Stomach smooth muscle (tissue), 2 donors: Measurements from ENCODE around the gene DNAH14.
"Not testable (repeated sequence)": the region's sequence is repeated elsewhere in the genome, so short reads cannot be mapped to it uniquely, and the experiment has no call there.

Experiments used
- H3K27ac ChIP-seq: one replicate; pipeline ENCODE4 v1.7.0; 2013; ENCODE audit warnings: mild to moderate bottlenecking, low read length, inconsistent platforms
- H3K27me3 ChIP-seq, 2 donors: one replicate each; pipeline ENCODE4 v1.7.0; 2013; ENCODE audit warnings: low read length in 2 of 2; ENCODE audit not compliant: insufficient read depth in 2 of 2, control insufficient read depth in 1 of 2
- H3K36me3 ChIP-seq, 2 donors: one replicate each; pipeline ENCODE4 v1.7.0; 2013; ENCODE audit warnings: low read length in 2 of 2; ENCODE audit not compliant: control insufficient read depth in 2 of 2, insufficient read depth in 2 of 2
- H3K4me1 ChIP-seq: one replicate; pipeline ENCODE4 v1.7.0; 2013; ENCODE audit warnings: low read length; ENCODE audit not compliant: control insufficient read depth, insufficient read depth
- H3K4me3 ChIP-seq, 2 donors: one replicate each; pipeline ENCODE4 v1.7.0; 2013; ENCODE audit warnings: low read length in 2 of 2
- H3K9ac ChIP-seq, 2 donors: one replicate each; pipeline ENCODE4 v1.7.0; 2013; ENCODE audit warnings: low read length in 2 of 2, mild to moderate bottlenecking in 1 of 2
- H3K9me3 ChIP-seq, 2 donors: one replicate each; pipeline ENCODE4 v1.7.0; 2013; ENCODE audit warnings: low read length in 2 of 2; ENCODE audit not compliant: control insufficient read depth in 2 of 2
- donor health status: healthy.
- donor health status: Pancreatic carcinoma.

The DNAH14 gene

DNA sequence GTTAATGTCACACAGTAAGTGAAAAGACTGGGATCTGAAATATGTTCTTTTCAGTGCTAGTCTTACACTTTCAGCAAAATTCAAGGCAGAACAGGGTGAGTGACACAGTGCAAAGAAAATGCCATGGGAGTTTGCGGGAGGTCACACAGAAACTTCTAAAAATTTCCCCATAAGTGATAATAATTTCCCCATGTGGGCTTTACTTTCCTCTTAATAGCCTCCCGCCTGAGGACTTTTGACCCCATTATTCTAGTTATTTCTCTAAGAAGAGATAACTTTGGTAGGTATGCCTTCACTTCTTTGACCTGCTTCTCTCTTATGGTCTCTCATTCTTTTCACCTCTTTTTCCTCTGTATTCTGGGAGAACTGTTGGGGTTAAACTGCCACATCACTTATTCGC is 8.1 kb upstream of the DNAH14 start:
- Histone ChIP-seq H3K27ac (no peak overlapping the region), H3K9ac (no peak overlapping the region), H3K4me1 (no peaks in the 10 kb centered on the region), H3K9me3 (no peaks in the 10 kb centered on the region), H3K27me3 (no peaks in the 10 kb centered on the region), H3K36me3 (no peaks in the 10 kb centered on the region), H3K4me3 (no peak overlapping the region)

DNA sequence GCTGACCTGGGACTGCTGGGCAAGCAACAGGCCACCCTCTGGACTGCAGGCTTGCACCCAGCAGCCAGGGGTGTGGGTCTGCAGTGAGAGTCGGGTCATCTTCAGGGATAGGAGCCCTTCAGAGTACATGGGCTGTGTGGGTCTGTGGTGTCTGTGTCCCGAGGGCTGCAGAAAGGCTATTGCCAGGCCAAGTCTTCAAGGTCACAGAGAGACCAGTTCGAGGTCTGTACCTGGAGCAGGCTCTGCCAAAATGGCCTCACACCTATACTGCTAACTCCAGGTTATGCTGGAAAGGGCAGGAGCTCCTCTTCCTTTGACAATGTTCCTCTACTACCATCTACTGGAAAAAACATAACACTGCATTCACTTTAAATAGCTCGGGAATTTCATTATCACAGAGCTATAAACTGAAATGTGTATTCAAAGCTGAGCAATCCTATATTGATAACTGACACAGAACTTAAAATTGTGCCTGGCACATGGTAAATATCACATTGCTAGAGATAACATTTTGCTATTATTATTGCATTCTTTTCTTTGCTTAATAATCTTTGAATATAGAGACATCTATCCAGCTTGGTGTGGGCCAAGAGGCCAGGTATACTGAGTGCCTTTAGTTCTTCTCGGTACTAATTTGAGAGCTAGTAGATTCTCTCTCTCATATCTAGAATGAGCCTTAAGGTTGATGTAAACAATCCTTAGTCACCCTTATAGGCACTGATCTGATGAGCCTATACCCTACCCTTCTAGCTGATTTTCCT is 6.9 kb upstream of the DNAH14 start:
- Histone ChIP-seq H3K27ac (no peak overlapping the region), H3K4me3 (no peak overlapping the region), H3K9me3 (no peaks in the 10 kb centered on the region), H3K27me3 (no peaks in the 10 kb centered on the region), H3K9ac (no peak overlapping the region), H3K36me3 (no peaks in the 10 kb centered on the region), H3K4me1 (no peaks in the 10 kb centered on the region)

DNA sequence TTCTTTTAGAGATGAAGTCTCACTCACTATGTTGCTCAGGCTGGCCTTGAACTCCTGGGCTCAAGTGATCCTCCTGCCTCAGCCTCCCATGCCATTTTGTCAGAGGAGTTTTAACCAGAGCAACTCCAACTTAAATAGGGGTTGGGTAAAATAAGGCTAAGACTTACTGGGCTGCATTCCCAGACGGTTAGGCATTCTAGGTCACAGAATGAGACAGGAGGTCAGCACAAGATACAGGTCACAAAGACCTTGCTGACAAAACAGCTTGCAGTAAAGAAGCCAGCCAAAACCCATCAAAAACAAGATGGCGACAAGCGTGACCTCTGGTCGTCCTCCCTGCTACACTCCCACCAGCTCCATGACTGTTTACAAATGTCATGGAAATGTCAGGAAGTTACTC is 5.7 kb upstream of the DNAH14 start:
- H3K4me1 ChIP-seq: no peaks in the 10 kb centered on the region
- H3K27ac ChIP-seq: no peak overlapping the region
- no peaks in the 10 kb centered on the region for H3K36me3 ChIP-seq

DNA sequence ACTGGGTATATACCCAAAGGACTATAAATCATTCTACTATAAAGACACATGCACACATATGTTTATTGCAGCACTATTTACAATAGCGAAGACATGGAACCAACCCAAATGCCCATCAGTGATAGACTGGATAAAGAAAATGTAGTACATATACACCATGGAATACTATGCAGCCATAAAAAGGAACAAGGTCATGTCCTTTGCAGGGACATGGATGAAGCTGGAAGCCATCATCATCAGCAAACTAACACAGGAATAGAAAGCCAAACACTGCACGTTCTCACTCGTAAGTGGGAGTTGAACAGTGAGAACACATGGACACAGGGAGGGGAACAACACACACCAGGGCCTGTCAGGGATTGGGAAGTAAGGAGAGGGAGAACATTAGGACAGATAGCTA is 1.8 kb upstream of the DNAH14 start:
- H3K9ac ChIP-seq, H3K4me1 ChIP-seq, H3K27ac ChIP-seq, H3K9me3 ChIP-seq, H3K27me3 ChIP-seq, H3K36me3 ChIP-seq, H3K4me3 ChIP-seq: not testable (repeated sequence)

More for the DNA sequence above, 5.7 kb upstream of the DNAH14 start:
- Histone ChIP-seq H3K9me3 (no peaks in the 10 kb centered on the region), H3K9ac (no peak overlapping the region), H3K4me3 (no peak overlapping the region), H3K27me3 (no peaks in the 10 kb centered on the region)

DNA sequence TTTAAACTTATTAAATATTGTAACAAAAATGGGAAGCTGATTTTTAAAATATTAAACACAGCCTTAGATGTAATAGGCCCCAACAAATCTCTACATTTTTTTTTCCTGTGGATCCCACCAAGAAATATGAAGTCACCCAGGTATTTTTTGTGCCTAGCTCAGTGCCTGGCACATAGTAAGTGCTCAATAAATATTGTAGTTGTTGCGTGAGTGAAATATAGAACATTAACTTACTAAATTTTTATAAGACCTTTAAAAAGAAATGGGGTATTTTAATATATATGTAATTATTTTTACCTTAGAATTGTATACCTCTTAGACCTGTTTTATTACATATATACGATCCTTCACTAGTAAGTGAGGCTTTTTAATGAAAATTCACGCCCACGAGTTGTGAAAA is 569 bp upstream of the DNAH14 start:
- H3K4me3 ChIP-seq: no peak overlapping the region
- H3K9ac ChIP-seq: no peak overlapping the region
- peaks cover 0 to 5% of the 10 kb centered on the region in 2 donors for H3K27me3 ChIP-seq
- H3K36me3 ChIP-seq: no peaks in the 10 kb centered on the region
- H3K27ac ChIP-seq: no peak overlapping the region
- H3K9me3 ChIP-seq: peaks cover 0 to 6% of the 10 kb centered on the region in 2 donors
- H3K4me1 ChIP-seq: no peaks in the 10 kb centered on the region

DNA sequence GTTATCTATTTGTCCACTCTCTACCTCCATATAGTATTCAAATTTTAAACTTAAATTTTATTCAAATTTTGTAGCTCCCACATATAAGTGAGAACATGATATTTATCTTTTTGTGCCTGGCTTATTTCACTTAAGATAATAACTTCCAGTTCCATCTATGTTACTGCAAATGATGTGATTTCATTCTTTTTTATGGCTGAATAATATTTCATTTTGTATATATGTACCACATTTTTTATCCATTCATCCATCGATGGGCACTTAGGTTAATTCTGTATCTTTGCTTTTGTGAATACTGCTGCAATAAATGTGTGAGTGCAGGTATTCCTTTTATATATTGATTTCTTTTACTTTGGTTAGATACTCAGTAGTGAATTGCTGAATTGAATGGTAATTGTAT is 2.1 kb downstream of the DNAH14 start:
- Histone ChIP-seq H3K27ac (no peak overlapping the region), H3K4me3 (no peak overlapping the region), H3K9me3 (peaks cover 0 to 6% of the 10 kb centered on the region in 2 donors), H3K4me1 (no peaks in the 10 kb centered on the region), H3K9ac (no peak overlapping the region), H3K27me3 (peaks cover 0 to 5% of the 10 kb centered on the region in 2 donors), H3K36me3 (no peaks in the 10 kb centered on the region)

DNA sequence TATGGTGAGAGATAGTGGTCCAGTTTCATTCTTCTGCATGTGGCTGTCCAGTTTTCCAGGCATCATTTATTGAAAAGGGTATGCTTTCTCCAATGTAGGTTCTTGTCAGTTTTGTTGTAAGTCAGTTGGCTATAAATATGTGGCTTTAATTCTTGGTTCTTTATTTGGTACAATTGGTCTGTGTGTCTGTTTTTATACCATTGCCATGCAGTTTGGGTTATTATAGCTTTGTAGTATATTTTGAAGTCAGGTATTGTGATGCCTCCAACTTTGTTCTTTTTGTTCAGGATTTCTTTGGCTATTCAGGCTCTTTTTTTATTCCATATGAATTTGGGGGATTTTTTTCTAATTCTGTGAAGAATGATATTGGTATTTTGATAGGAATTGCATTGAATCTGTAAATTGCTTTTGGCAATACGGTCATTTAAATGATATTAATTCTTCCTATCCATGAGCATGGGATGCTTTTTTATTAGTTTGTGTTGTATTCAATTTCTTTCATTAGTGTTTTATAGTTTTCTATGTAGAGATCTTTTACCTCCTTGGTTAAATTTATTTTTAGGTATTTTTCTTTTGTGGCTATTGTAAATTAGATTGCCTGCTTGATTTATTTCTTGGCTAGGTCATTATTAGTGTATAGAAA is 3.3 kb downstream of the DNAH14 start:
- Histone ChIP-seq H3K4me3 (no peak overlapping the region), H3K4me1 (no peaks in the 10 kb centered on the region), H3K9ac (no peak overlapping the region), H3K27ac (no peak overlapping the region), H3K9me3 (peaks cover 0 to 6% of the 10 kb centered on the region in 2 donors), H3K27me3 (peaks cover 0 to 5% of the 10 kb centered on the region in 2 donors), H3K36me3 (no peaks in the 10 kb centered on the region)

DNA sequence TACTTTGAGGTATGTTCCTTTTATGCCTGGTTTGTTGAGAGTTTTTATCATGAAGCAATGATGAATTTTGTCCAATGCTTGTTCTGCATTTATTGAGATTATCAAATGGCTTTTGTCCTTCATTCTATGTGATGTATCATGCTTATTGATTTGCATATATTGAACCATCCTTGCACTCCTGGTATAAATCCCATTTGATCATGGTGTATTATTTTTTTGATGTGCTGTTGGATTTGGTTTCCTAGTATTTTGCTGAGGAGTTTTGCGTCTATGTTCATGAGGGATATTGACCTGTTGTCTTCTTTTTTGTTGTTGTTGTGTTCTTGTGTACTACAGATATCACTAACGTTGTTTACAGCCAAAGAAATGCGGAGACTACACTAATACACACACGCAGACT is 4.1 kb downstream of the DNAH14 start:
- no peaks in the 10 kb centered on the region for H3K4me1 ChIP-seq
- H3K9me3 ChIP-seq: peaks cover 0 to 6% of the 10 kb centered on the region in 2 donors
- no peak overlapping the region for H3K27ac ChIP-seq
- no peaks in the 10 kb centered on the region for H3K36me3 ChIP-seq
- peaks cover 0 to 5% of the 10 kb centered on the region in 2 donors for H3K27me3 ChIP-seq
- H3K4me3 ChIP-seq: no peak overlapping the region
- no peak overlapping the region for H3K9ac ChIP-seq

DNA sequence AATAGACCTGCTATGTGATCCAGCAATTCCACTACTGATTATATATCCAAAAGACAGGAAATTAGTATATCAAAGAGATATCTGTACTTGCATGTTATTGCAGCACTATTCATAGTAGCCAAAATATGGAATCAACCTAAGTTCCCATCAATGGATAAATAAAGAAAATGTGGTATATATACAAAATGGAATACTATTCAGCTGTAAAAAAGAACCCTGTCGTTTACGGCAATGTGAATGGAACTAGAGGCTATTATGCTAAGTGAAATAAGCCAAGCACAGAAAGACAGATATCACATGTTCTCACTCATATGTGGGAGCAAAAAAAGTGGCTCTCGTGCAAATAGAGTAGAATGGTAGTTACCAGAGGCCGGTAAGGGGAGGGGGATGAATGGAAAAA is 9.2 kb downstream of the DNAH14 start:
- Histone ChIP-seq H3K36me3 (no peaks in the 10 kb centered on the region), H3K9me3 (peaks cover 3 to 4% of the 10 kb centered on the region in 2 donors), H3K4me3 (no peak overlapping the region), H3K27ac (no peak overlapping the region), H3K27me3 (no peaks in the 10 kb centered on the region), H3K9ac (no peak overlapping the region), H3K4me1 (no peaks in the 10 kb centered on the region)

DNA sequence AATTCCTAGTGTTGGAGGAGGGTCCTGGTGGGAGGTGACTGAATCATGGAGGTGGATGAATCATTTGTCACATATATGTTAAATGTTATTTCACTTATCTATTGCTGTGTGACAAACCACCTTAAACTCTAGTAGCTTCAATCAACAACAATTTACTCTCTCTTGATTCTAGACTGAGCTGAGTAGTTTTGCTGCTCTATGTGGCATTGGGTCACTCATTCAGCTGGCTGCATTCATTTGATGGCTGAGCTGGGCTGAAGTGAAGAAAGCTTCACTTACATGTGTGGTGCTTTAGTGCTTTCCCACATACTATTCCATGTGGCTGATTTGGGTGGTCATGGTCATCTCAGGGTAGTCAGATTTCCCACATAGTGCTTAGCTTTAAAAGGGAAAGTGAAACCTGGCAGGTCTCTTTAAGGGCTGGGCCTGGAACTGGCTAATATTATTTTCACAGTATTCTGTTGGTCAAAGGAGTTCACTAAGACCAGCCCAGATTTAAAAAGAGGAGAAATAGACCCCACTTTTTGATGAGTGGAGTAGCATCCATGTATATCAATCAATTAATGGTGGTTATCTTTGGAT is 10.5 kb downstream of the DNAH14 start:
- H3K4me3 ChIP-seq: no peak overlapping the region
- H3K9me3 ChIP-seq: peaks cover 0 to 4% of the 10 kb centered on the region in 2 donors
- no peaks in the 10 kb centered on the region for H3K36me3 ChIP-seq

DNA sequence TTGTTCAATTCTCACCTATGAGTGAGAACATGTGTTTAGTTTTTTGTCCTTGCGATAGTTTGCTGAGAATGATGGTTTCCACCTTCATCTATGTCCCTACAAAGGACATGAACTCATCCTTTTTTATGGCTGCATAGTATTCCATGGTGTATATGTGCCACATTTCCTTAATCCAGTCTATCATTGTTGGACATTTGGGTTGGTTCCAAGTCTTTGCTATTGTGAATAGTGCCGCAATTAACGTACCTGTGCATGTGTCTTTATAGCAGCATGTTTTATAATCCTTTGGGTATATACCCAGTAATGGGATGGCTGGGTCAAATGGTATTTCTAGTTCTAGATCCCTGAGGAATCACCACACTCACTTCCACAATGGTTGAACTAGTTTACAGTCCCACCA is 11.3 kb downstream of the DNAH14 start:
- not testable (repeated sequence) for H3K36me3 ChIP-seq, H3K9me3 ChIP-seq, H3K9ac ChIP-seq

More for the DNA sequence above, 10.5 kb downstream of the DNAH14 start:
- Histone ChIP-seq H3K27ac (no peak overlapping the region), H3K9ac (no peak overlapping the region), H3K27me3 (no peaks in the 10 kb centered on the region), H3K4me1 (no peaks in the 10 kb centered on the region)

More for the DNA sequence above, 11.3 kb downstream of the DNAH14 start:
- not testable (repeated sequence) for H3K27me3 ChIP-seq, H3K4me3 ChIP-seq, H3K4me1 ChIP-seq, H3K27ac ChIP-seq
